SK-N-SH (cell line): ENCODE measurements around the gene ESPL1.

ENCODE experiments used
- CTCF ChIP-seq: fragments of 200-600 bp; sonication (generic); IDR thresholded peaks from 2 replicates; pipeline ENCODE4 v1.6.1; 2017; ENCODE audit warnings: antibody characterized with exemption, mild to moderate bottlenecking, moderate library complexity
- FOXM1 ChIP-seq: IDR thresholded peaks from 2 replicates; pipeline ENCODE4 v1.4.0; 2012; ENCODE audit warnings: low read depth, mild to moderate bottlenecking
- RAD21 ChIP-seq: IDR thresholded peaks from 2 replicates; pipeline ENCODE4 v1.6.1; 2012; ENCODE audit warnings: mild to moderate bottlenecking, low read length
- RXRA ChIP-seq: IDR thresholded peaks from 2 replicates; pipeline ENCODE4 v1.4.0; 2012; ENCODE audit warnings: low read depth, mild to moderate bottlenecking, borderline replicate concordance
- SMC3 ChIP-seq: IDR thresholded peaks from 2 replicates; pipeline ENCODE4 v1.6.1; 2012; ENCODE audit warnings: low read depth, low read length, improper control_type of control experiment
- TF ChIP-seq, protein P1 (sequence below): IDR thresholded peaks from 2 replicates; pipeline ENCODE4 v1.4.0; 2012; ENCODE audit warnings: low read depth, borderline replicate concordance

- TF ChIP-seq FOXM1 (no peak), CTCF (no peak), RXRA (no peak), RAD21 (no peak), SMC3 (no peak)
- TF ChIP-seq, protein P1, sequence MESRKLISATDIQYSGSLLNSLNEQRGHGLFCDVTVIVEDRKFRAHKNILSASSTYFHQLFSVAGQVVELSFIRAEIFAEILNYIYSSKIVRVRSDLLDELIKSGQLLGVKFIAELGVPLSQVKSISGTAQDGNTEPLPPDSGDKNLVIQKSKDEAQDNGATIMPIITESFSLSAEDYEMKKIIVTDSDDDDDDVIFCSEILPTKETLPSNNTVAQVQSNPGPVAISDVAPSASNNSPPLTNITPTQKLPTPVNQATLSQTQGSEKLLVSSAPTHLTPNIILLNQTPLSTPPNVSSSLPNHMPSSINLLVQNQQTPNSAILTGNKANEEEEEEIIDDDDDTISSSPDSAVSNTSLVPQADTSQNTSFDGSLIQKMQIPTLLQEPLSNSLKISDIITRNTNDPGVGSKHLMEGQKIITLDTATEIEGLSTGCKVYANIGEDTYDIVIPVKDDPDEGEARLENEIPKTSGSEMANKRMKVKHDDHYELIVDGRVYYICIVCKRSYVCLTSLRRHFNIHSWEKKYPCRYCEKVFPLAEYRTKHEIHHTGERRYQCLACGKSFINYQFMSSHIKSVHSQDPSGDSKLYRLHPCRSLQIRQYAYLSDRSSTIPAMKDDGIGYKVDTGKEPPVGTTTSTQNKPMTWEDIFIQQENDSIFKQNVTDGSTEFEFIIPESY = no peak
These were observed 20.2 kb downstream of the ESPL1 start for GRCh38 chr12:53288322-53288721.
